ENCODE measurements around the gene RTP5.

The RTP5 gene

GRCh38 chr2:241844831-241845578, 24.5 kb upstream of the RTP5 start:
- FAIRE-seq (peak; percentile 40), DNase-seq (ENCODE audit: insufficient read length) (no peak)
- no peak for TF ChIP-seq POLR2AphosphoS5 (IDR thresholded peaks at IDR 0.05; ENCODE audit: low read depth, low read length)
- TF ChIP-seq TAF1 (IDR thresholded peaks at IDR 0.05; ENCODE audit: borderline replicate concordance, low read depth, low read length), result no peak
- no peak for TF ChIP-seq POLR2A (IDR thresholded peaks at IDR 0.05; ENCODE audit: low read depth, low read length)

GRCh38 chr2:241846406-241846805, 23.1 kb upstream of the RTP5 start:
- FAIRE-seq, result no peak
- TF ChIP-seq TAF1 (IDR thresholded peaks at IDR 0.05; ENCODE audit: borderline replicate concordance, low read depth, low read length), result no peak
- TF ChIP-seq POLR2A (IDR thresholded peaks at IDR 0.05; ENCODE audit: low read depth, low read length), result no peak
- no peak for TF ChIP-seq POLR2AphosphoS5 (IDR thresholded peaks at IDR 0.05; ENCODE audit: low read depth, low read length)

GRCh38 chr2:241848761-241849615, 20.5 kb upstream of the RTP5 start:
- no peak for DNase-seq (ENCODE audit: insufficient read length)
- TF ChIP-seq POLR2AphosphoS5 (IDR thresholded peaks at IDR 0.05; ENCODE audit: low read depth, low read length) (no peak), POLR2A (IDR thresholded peaks at IDR 0.05; ENCODE audit: low read depth, low read length) (no peak), TAF1 (IDR thresholded peaks at IDR 0.05; ENCODE audit: borderline replicate concordance, low read depth, low read length) (no peak)
- FAIRE-seq, result no peak

More at GRCh38 chr2:241846406-241846805, 23.1 kb upstream of the RTP5 start:
- no peak for DNase-seq (ENCODE audit: insufficient read length)

- TF ChIP-seq POLR2A (IDR thresholded peaks at IDR 0.05; ENCODE audit: low read depth, low read length) (no peak), POLR2AphosphoS5 (IDR thresholded peaks at IDR 0.05; ENCODE audit: low read depth, low read length) (no peak)
- FAIRE-seq, result no peak
These were observed 19.6 kb upstream of the RTP5 start for GRCh38 chr2:241849616-241850543.

GRCh38 chr2:241850544-241851324, 18.8 kb upstream of the RTP5 start:
- TF ChIP-seq TAF1 (IDR thresholded peaks at IDR 0.05; ENCODE audit: borderline replicate concordance, low read depth, low read length), result no peak
- TF ChIP-seq POLR2A (IDR thresholded peaks at IDR 0.05; ENCODE audit: low read depth, low read length), result no peak
- FAIRE-seq, result no peak
- no peak for DNase-seq (ENCODE audit: insufficient read length)

More at GRCh38 chr2:241849616-241850543, 19.6 kb upstream of the RTP5 start:
- DNase-seq (ENCODE audit: insufficient read length), result peak; percentile 27

GRCh38 chr2:241851325-241852115, 18.0 kb upstream of the RTP5 start:
- no peak for FAIRE-seq
- no peak for DNase-seq (ENCODE audit: insufficient read length)
- TF ChIP-seq TAF1 (IDR thresholded peaks at IDR 0.05; ENCODE audit: borderline replicate concordance, low read depth, low read length), result no peak
- no peak for TF ChIP-seq POLR2A (IDR thresholded peaks at IDR 0.05; ENCODE audit: low read depth, low read length)

GRCh38 chr2:241852116-241852980, 17.2 kb upstream of the RTP5 start:
- DNase-seq (ENCODE audit: insufficient read length) (no peak), FAIRE-seq (no peak)
- no peak for TF ChIP-seq TAF1 (IDR thresholded peaks at IDR 0.05; ENCODE audit: borderline replicate concordance, low read depth, low read length)
- TF ChIP-seq POLR2A (IDR thresholded peaks at IDR 0.05; ENCODE audit: low read depth, low read length), result no peak
- no peak for TF ChIP-seq POLR2AphosphoS5 (IDR thresholded peaks at IDR 0.05; ENCODE audit: low read depth, low read length)

GRCh38 chr2:241852981-241853631, 16.4 kb upstream of the RTP5 start:
- no peak for FAIRE-seq
- DNase-seq (ENCODE audit: insufficient read length), result no peak
- TF ChIP-seq POLR2AphosphoS5 (IDR thresholded peaks at IDR 0.05; ENCODE audit: low read depth, low read length) (no peak), TAF1 (IDR thresholded peaks at IDR 0.05; ENCODE audit: borderline replicate concordance, low read depth, low read length) (no peak), POLR2A (IDR thresholded peaks at IDR 0.05; ENCODE audit: low read depth, low read length) (no peak)

Measured in GM12892 (cell line).